ENCODE measurements around the gene PHF2.

Gene PHF2

GRCh38 chr9:93560991-93561390 lies 15.4 kb upstream of the PHF2 start:
- peaks cover 11% of the 10 kb centered on the region for H3F3A ChIP-seq (ENCODE audit: insufficient read depth, low read length)
- no peak overlapping the region for H2AFZ ChIP-seq (ENCODE audit: low read length)
- H3K4me2 ChIP-seq (ENCODE audit: low read depth, low read length) = no peak overlapping the region
- H3K4me1 ChIP-seq (ENCODE audit: low read length) = no peaks in the 10 kb centered on the region
- DNase-seq = no peak
- no peaks in the 10 kb centered on the region for H3K9me2 ChIP-seq (replicated peaks; ENCODE audit: insufficient read depth, low read length)
- peaks cover 20% of the 10 kb centered on the region; the same call in 1 of the 2 replicates for H3K36me3 ChIP-seq (replicated peaks; ENCODE audit: insufficient read depth, low read length)
- H3K9ac ChIP-seq (ENCODE audit: low read length) = no peak overlapping the region
- H4K20me1 ChIP-seq (ENCODE audit: insufficient read depth, low read length) = no peaks in the 10 kb centered on the region
- no peak for TF ChIP-seq CTCF (IDR thresholded peaks at IDR 0.05; ENCODE audit: low read length)
- TF ChIP-seq EZH2phosphoT487 (IDR thresholded peaks at IDR 0.05; ENCODE audit: low read length) = no peak
- no peak for TF ChIP-seq EZH2 (optimal IDR thresholded peaks at IDR 0.05; ENCODE audit: low read depth, low read length)
- no peak overlapping the region for H3K4me3 ChIP-seq (ENCODE audit: low read length)
- H3K79me2 ChIP-seq (ENCODE audit: low read length) = no peaks in the 10 kb centered on the region
- no peak overlapping the region for H3K27ac ChIP-seq (ENCODE audit: low read length)
- no peaks in the 10 kb centered on the region for H3K27me3 ChIP-seq (replicated peaks; ENCODE audit: insufficient read depth, low read length)
- no peaks in the 10 kb centered on the region for H3K9me3 ChIP-seq (replicated peaks; ENCODE audit: insufficient read depth, low read length)

GRCh38 chr9:93562157-93562556 lies 14.2 kb upstream of the PHF2 start:
- H3K4me3 ChIP-seq (ENCODE audit: low read length) = no peak overlapping the region
- H4K20me1 ChIP-seq (ENCODE audit: insufficient read depth, low read length) = no peaks in the 10 kb centered on the region
- no peaks in the 10 kb centered on the region for H3K9me3 ChIP-seq (replicated peaks; ENCODE audit: insufficient read depth, low read length)
- H3K4me2 ChIP-seq (ENCODE audit: low read depth, low read length) = no peak overlapping the region
- H3K9me2 ChIP-seq (replicated peaks; ENCODE audit: insufficient read depth, low read length) = no peaks in the 10 kb centered on the region
- no peak overlapping the region for H2AFZ ChIP-seq (ENCODE audit: low read length)
- no peak overlapping the region for H3K9ac ChIP-seq (ENCODE audit: low read length)
- no peaks in the 10 kb centered on the region for H3K79me2 ChIP-seq (ENCODE audit: low read length)
- H3K27ac ChIP-seq (ENCODE audit: low read length) = no peak overlapping the region
- no peaks in the 10 kb centered on the region for H3K4me1 ChIP-seq (ENCODE audit: low read length)
- TF ChIP-seq CTCF (IDR thresholded peaks at IDR 0.05; ENCODE audit: low read length) (no peak), EZH2phosphoT487 (IDR thresholded peaks at IDR 0.05; ENCODE audit: low read length) (no peak), EZH2 (optimal IDR thresholded peaks at IDR 0.05; ENCODE audit: low read depth, low read length) (no peak)
- no peak for DNase-seq
- H3K36me3 ChIP-seq (replicated peaks; ENCODE audit: insufficient read depth, low read length) = peaks cover 14% of the 10 kb centered on the region; the same call in 1 of the 2 replicates
- H3F3A ChIP-seq (ENCODE audit: insufficient read depth, low read length) = peaks cover 14% of the 10 kb centered on the region
- H3K27me3 ChIP-seq (replicated peaks; ENCODE audit: insufficient read depth, low read length) = no peaks in the 10 kb centered on the region

- H3K4me3 ChIP-seq (ENCODE audit: low read length) = no peak overlapping the region
- no peak overlapping the region for H3K9ac ChIP-seq (ENCODE audit: low read length)
- no peaks in the 10 kb centered on the region for H3K9me3 ChIP-seq (replicated peaks; ENCODE audit: insufficient read depth, low read length)
- H2AFZ ChIP-seq (ENCODE audit: low read length) = no peak overlapping the region
- TF ChIP-seq EZH2phosphoT487 (IDR thresholded peaks at IDR 0.05; ENCODE audit: low read length) (no peak), CTCF (IDR thresholded peaks at IDR 0.05; ENCODE audit: low read length) (no peak), EZH2 (optimal IDR thresholded peaks at IDR 0.05; ENCODE audit: low read depth, low read length) (no peak)
- H3K27me3 ChIP-seq (replicated peaks; ENCODE audit: insufficient read depth, low read length) = no peaks in the 10 kb centered on the region
- H3K4me2 ChIP-seq (ENCODE audit: low read depth, low read length) = no peak overlapping the region
- H3K36me3 ChIP-seq (replicated peaks; ENCODE audit: insufficient read depth, low read length) = peaks cover 4% of the 10 kb centered on the region; the same call in 1 of the 2 replicates
- H3F3A ChIP-seq (ENCODE audit: insufficient read depth, low read length) = peaks cover 14% of the 10 kb centered on the region
- H3K79me2 ChIP-seq (ENCODE audit: low read length) = no peaks in the 10 kb centered on the region
- H3K9me2 ChIP-seq (replicated peaks; ENCODE audit: insufficient read depth, low read length) = no peaks in the 10 kb centered on the region
- H3K4me1 ChIP-seq (ENCODE audit: low read length) = no peaks in the 10 kb centered on the region
- H4K20me1 ChIP-seq (ENCODE audit: insufficient read depth, low read length) = no peaks in the 10 kb centered on the region
- H3K27ac ChIP-seq (ENCODE audit: low read length) = no peak overlapping the region
- DNase-seq = no peak
These were observed 11.3 kb upstream of the PHF2 start for GRCh38 chr9:93565089-93565488.
